Fibroblast of lung (primary cell): ENCODE measurements around the gene CAPN9. TPM values are rescaled to one million over a fixed set of nuclear protein-coding genes. Genes with fewer than 3 reads are reported as not detected.

Source experiments
- DNase-seq, 2 donors: peaks; one replicate each; pipeline versions ENCODE4 v3.0.0 to v3.0.0-alpha.2; 2010; ENCODE audit warnings: low read depth in 2 of 2
- H2AFZ ChIP-seq: 2 replicates; pipeline ENCODE4 v1.5.1; 2012; ENCODE audit warnings: low read length, control low read depth, inconsistent platforms
- H3K27ac ChIP-seq: 2 replicates; pipeline ENCODE4 v1.5.1; 2011; ENCODE audit warnings: low read length, control low read depth; ENCODE audit not compliant: insufficient read depth
- H3K27me3 ChIP-seq: 2 replicates; pipeline ENCODE4 v1.5.1; 2011; ENCODE audit warnings: mild to moderate bottlenecking, low read length; ENCODE audit not compliant: control insufficient read depth, insufficient read depth
- H3K36me3 ChIP-seq: 2 replicates; pipeline ENCODE4 v1.5.1; 2011; ENCODE audit warnings: low read length; ENCODE audit not compliant: control insufficient read depth, insufficient read depth
- H3K4me1 ChIP-seq: 2 replicates; pipeline ENCODE4 v1.5.1; 2011; ENCODE audit warnings: low read length; ENCODE audit not compliant: control insufficient read depth, insufficient read depth; ENCODE audit errors: extremely low read depth
- H3K4me2 ChIP-seq: 2 replicates; pipeline ENCODE4 v1.5.1; 2011; ENCODE audit warnings: low read length, control low read depth; ENCODE audit not compliant: insufficient read depth; ENCODE audit errors: extremely low read depth
- H3K4me3 ChIP-seq, 4 experiments: fragments of 200-600 bp in 1 of 4; sonication (generic) in 1 of 4; replicated peaks in 1 of 4; 2 replicates each; pipeline ENCODE4 v1.5.1; 2011 to 2016; ENCODE audit warnings: low read length in 4 of 4, low read depth in 3 of 4, mild to moderate bottlenecking in 3 of 4, control low read depth in 2 of 4, inconsistent platforms in 1 of 4, mixed read lengths in 1 of 4; ENCODE audit not compliant: insufficient read depth in 1 of 4; ENCODE audit errors: control extremely low read depth in 1 of 4
- H3K79me2 ChIP-seq: 2 replicates; pipeline ENCODE4 v1.5.1; 2012; ENCODE audit warnings: mild to moderate bottlenecking, low read length, inconsistent platforms; ENCODE audit not compliant: control insufficient read depth, insufficient read depth
- H3K9ac ChIP-seq: 2 replicates; pipeline ENCODE4 v1.5.1; 2011; ENCODE audit warnings: mild to moderate bottlenecking, low read length, control low read depth; ENCODE audit not compliant: insufficient read depth
- H3K9me3 ChIP-seq: 2 replicates; pipeline ENCODE4 v1.5.1; 2012; ENCODE audit warnings: low read depth, low read length; ENCODE audit not compliant: control insufficient read depth, insufficient read depth
- H4K20me1 ChIP-seq: 2 replicates; pipeline ENCODE4 v1.5.1; 2011; ENCODE audit warnings: low read length; ENCODE audit not compliant: control insufficient read depth, insufficient read depth; ENCODE audit errors: extremely low read depth
- EZH2 ChIP-seq: IDR thresholded peaks from 2 replicates; pipeline ENCODE4 v1.5.1; 2012; ENCODE audit warnings: low read length, control low read depth, mild to moderate bottlenecking; ENCODE audit errors: missing control alignments
- polyA plus RNA-seq, 2 donors: library from polyadenylated mRNA; depleted of rRNA in 1 of 2; stranded (reverse) in 1 of 2; unstranded in 1 of 2; fragments of >200 nt; gene quantifications; 2 replicates each; pipeline ENCODE4 v1.2.1, GENCODE V29; 2011 to 2012; ENCODE audit warnings: missing spikeins in 1 of 2
- total RNA-seq: library from RNA; depleted of rRNA; stranded (reverse); fragments of >200 nt; gene quantifications from 2 replicates; pipeline ENCODE4 v1.2.1, GENCODE V29; 2014
- TF ChIP-seq, protein P1 (sequence below), 2 donors: IDR thresholded peaks in 1 of 2; conservative IDR thresholded peaks in 1 of 2; 1 replicate in 1 of 2; 2 replicates in 1 of 2; pipeline ENCODE4 v1.5.1; 2011 to 2012; ENCODE audit warnings: low read length in 2 of 2, control low read depth in 1 of 2, inconsistent platforms in 1 of 2, low read depth in 1 of 2, mild to moderate bottlenecking in 1 of 2

CAPN9 gene
- total and polyA plus RNA-seq, 2 donors (not counting 1 experiment from before 2014, with no cell fraction given): 0.17 TPM; not detected in 1

DNA sequence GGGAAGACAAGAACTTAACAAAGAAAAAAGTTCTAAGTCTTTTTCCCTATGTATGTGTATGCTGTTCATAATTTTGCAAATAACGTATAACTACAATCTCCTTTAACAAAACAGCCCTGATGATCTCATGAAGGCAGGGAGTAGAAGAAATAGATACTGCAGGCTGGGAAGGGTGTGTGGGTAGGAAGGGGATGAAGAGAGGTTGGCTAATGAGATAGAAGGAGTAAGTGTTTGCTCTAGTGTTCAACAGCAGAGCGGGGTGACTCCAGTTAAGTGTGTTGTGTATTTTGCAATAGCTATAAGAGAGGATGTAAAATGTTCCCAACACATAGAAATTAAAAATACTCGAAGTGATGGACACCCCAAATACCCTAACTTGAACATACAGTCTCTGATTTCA lies 101.0 kb downstream of the CAPN9 start:
- H3K79me2 ChIP-seq: peaks cover 17% of the 10 kb centered on the region
- H3K27ac ChIP-seq: no peak overlapping the region
- TF ChIP-seq, protein P1, sequence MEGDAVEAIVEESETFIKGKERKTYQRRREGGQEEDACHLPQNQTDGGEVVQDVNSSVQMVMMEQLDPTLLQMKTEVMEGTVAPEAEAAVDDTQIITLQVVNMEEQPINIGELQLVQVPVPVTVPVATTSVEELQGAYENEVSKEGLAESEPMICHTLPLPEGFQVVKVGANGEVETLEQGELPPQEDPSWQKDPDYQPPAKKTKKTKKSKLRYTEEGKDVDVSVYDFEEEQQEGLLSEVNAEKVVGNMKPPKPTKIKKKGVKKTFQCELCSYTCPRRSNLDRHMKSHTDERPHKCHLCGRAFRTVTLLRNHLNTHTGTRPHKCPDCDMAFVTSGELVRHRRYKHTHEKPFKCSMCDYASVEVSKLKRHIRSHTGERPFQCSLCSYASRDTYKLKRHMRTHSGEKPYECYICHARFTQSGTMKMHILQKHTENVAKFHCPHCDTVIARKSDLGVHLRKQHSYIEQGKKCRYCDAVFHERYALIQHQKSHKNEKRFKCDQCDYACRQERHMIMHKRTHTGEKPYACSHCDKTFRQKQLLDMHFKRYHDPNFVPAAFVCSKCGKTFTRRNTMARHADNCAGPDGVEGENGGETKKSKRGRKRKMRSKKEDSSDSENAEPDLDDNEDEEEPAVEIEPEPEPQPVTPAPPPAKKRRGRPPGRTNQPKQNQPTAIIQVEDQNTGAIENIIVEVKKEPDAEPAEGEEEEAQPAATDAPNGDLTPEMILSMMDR (conservative IDR thresholded peaks at IDR 0.05 in 1 of 2, IDR thresholded peaks at IDR 0.05 in 1 of 2; ENCODE audit: low read depth in 1 of 2, low read length in 2 of 2): no peak
- no peak for TF ChIP-seq EZH2
- no peak overlapping the region for H3K4me2 ChIP-seq
- H3K4me3 ChIP-seq: no peak overlapping the region
- no peak overlapping the region for H3K9ac ChIP-seq
- H3K9me3 ChIP-seq: no peaks in the 10 kb centered on the region
- H2AFZ ChIP-seq: no peak overlapping the region
- peaks cover 23% of the 10 kb centered on the region for H3K4me1 ChIP-seq
- H4K20me1 ChIP-seq: no peaks in the 10 kb centered on the region
- no peak for DNase-seq
- peaks cover 5% of the 10 kb centered on the region for H3K36me3 ChIP-seq
- H3K27me3 ChIP-seq: no peaks in the 10 kb centered on the region

DNA sequence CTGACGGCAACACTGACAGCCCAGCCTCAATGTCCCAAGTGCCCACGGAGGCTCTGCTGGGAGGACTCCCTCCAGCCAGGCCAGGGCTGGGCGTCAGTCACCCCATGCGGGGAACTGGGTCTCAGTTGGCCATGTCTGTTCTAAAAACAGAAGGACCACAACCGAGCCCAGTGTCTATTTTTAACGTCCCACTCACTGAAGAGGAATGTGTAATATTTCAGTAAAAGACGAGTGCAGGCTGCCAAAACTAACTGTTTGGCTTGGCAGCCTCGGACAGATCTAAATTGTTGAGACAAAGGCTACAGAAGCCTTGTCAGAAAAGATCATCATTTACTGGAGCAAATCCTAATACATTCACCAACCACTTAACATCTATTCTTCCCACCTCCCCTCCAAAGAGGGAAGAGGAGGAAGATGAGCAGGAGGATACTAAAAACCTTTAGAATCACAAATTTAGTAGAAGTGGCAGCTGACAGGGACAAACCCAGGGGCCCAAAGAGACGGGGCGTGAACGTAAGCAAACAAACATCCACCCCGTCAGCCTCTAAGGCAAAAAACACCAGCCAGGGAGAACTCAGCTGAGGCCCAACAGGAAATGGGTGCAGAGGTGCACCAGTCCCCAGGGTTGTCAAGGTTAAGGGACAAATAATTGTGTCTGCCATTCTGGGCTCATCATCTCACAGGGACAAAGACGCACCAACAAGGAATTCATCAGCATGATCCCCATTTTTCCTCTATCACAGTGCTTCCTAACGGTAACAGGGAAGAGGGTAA lies 102.5 kb downstream of the CAPN9 start:
- Histone ChIP-seq H3K79me2 (peaks cover 17% of the 10 kb centered on the region), H3K4me3 (no peak overlapping the region), H3K27ac (peak overlapping the region; percentile 78), H3K9me3 (no peaks in the 10 kb centered on the region), H3K4me2 (peak overlapping the region; percentile 77), H3K9ac (peak overlapping the region; percentile 38), H3K4me1 (peaks cover 23% of the 10 kb centered on the region), H3K36me3 (peaks cover 5% of the 10 kb centered on the region), H3K27me3 (no peaks in the 10 kb centered on the region), H4K20me1 (no peaks in the 10 kb centered on the region), H2AFZ (no peak overlapping the region)
- DNase-seq: peak; percentile 93 to 98
- TF ChIP-seq, protein P1 (conservative IDR thresholded peaks at IDR 0.05 in 1 of 2, IDR thresholded peaks at IDR 0.05 in 1 of 2; ENCODE audit: low read depth in 1 of 2, low read length in 2 of 2): no peak
- no peak for TF ChIP-seq EZH2

DNA sequence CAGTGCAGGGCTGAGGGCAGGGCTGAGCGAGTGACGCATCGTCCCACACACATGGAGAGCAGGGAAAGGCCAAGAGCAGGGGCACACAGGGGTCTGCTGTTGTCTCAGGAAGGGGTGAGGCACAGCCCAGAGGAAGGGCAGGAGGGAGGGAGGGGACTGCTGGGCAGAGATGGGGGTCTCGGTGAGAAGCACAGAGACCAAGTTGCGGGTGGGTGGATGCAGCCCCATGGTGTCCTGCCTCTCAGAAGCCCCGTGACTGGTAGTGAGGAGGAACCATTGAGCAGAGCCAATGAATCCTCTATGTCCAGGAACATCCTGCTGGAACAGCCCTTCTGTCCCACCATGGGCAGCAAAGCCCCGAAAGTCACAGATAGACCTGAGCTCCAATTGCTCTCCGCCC lies 103.4 kb downstream of the CAPN9 start:
- peak overlapping the region; percentile 77 for H3K4me2 ChIP-seq
- no peaks in the 10 kb centered on the region for H4K20me1 ChIP-seq
- H3K9ac ChIP-seq: no peak overlapping the region
- H2AFZ ChIP-seq: no peak overlapping the region
- peaks cover 17% of the 10 kb centered on the region for H3K79me2 ChIP-seq
- TF ChIP-seq EZH2: no peak
- TF ChIP-seq, protein P1 (conservative IDR thresholded peaks at IDR 0.05 in 1 of 2, IDR thresholded peaks at IDR 0.05 in 1 of 2; ENCODE audit: low read depth in 1 of 2, low read length in 2 of 2): no peak
- H3K9me3 ChIP-seq: no peaks in the 10 kb centered on the region
- no peaks in the 10 kb centered on the region for H3K27me3 ChIP-seq
- H3K4me3 ChIP-seq: no peak overlapping the region
- peak overlapping the region; percentile 78 for H3K27ac ChIP-seq
- no peak for DNase-seq
- H3K4me1 ChIP-seq: peaks cover 23% of the 10 kb centered on the region
- H3K36me3 ChIP-seq: peaks cover 5% of the 10 kb centered on the region
